Measurements from ENCODE around the gene STAT4. TPM values are rescaled to one million over a fixed set of nuclear protein-coding genes. Genes with fewer than 3 reads are reported as not detected.

The STAT4 gene
- total RNA-seq, 1 experiment from 2014 or later: not detected

DNA sequence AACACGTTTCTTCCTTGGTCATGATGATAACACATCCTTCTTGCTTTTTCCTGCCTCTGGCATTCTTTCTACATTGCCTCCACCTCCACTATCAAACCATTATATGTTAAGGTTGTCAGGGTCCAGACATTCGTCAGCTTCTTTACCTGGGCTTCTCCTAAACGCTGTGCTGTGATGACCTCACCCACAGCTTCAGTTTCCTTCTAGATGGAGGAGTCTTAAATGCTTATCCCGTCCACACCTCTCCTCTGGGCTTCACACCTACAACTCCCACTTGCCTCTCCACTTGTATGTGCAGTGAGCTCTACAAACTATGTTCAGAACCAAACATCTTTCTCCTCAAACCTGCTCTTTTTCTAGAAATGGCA, 136.2 kb downstream of the STAT4 start:
- H3K4me1 ChIP-seq (ENCODE audit: low read length): peaks cover 24% of the 10 kb centered on the region
- peak; percentile 45 for DNase-seq
- no peaks in the 10 kb centered on the region for H3K9me2 ChIP-seq (replicated peaks; ENCODE audit: insufficient read depth, low read length)
- peak overlapping the region; percentile 94 for H3K4me2 ChIP-seq (ENCODE audit: low read depth, low read length, poor library complexity, severe bottlenecking)
- H3K4me3 ChIP-seq (ENCODE audit: low read length): peak overlapping the region; percentile 79
- H3K79me2 ChIP-seq (ENCODE audit: low read length): peaks cover 31% of the 10 kb centered on the region
- no peak overlapping the region for H3K27ac ChIP-seq (ENCODE audit: low read length)
- H4K20me1 ChIP-seq (ENCODE audit: insufficient read depth, low read depth, low read length): no peaks in the 10 kb centered on the region
- H3K9ac ChIP-seq (ENCODE audit: low read length): peak overlapping the region; percentile 76
- no peaks in the 10 kb centered on the region for H3K9me3 ChIP-seq (ENCODE audit: low read length)
- H3K27me3 ChIP-seq (ENCODE audit: low read length): no peaks in the 10 kb centered on the region
- peaks cover 9% of the 10 kb centered on the region; the same call in 1 of the 2 replicates for H3K36me3 ChIP-seq (ENCODE audit: insufficient read depth, low read length)
- peak overlapping the region; percentile 98 for H2AFZ ChIP-seq (ENCODE audit: low read length)

DNA sequence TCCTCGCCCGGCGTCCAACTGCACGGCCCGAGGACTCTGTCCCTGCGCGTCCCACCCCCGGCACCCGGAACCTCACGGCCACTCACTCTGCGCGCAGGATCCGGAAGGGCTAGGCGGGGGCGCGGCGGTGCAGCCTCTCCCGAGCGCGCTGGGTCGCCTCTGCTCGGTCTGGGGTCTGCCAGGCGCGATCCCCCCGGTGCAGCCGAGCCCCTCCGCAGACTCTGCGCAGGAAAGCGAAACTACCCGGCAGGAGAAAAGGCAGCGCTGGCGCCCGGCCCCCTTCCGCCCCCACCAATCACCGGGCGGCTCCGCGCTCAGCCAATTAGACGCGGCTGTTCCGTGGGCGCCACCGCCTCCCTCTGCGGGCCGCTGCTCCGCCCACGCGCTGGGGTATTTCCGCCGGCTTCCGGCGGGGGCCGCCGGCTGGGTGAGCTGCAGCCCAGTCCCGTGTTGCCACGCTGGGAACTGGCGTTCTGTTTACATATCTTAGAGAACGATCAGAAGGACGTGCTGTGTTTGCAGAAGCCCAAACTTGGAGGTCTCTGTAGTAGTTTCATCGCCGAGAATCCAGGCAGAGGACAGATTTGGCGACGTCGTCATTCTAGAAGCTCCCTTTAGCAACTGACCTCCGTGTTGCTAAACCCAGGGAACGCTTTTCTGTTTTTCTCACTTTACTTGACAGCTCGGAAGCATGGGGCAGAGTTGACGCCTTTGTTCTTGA, 136.7 kb downstream of the STAT4 start, which contains the start of gene STAT1:
STAT1 (minus strand) TSS at position 240 of the 721 bp plus-strand sequence. CDS start 4,168 bp downstream, outside the sequence.
- peak within 1 kb of the TSS; percentile 79 for H3K4me3 ChIP-seq (ENCODE audit: low read length)

DNA sequence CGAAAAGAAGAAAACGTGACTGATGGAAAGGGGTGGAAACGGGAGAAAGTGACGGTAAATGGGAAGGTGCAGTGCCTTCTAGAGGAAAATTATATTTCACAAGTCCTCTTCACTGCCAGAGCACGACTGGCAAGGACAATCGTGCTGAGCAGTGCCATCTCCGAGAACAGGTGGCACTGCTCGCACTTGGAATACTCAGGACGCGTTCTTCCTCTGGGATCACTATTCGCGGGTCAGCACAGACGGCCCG, 137.2 kb downstream of the STAT4 start:
- Histone ChIP-seq H3K79me2 (ENCODE audit: low read length) (peaks cover 31% of the 10 kb centered on the region), H2AFZ (ENCODE audit: low read length) (peak overlapping the region; percentile 44; the same call in 1 of the 2 replicates), H3K9me3 (ENCODE audit: low read length) (no peaks in the 10 kb centered on the region), H3K9ac (ENCODE audit: low read length) (peak overlapping the region; percentile 76), H3K4me2 (ENCODE audit: low read depth, low read length, poor library complexity, severe bottlenecking) (peak overlapping the region; percentile 94), H3K9me2 (replicated peaks; ENCODE audit: insufficient read depth, low read length) (no peaks in the 10 kb centered on the region), H3K4me1 (ENCODE audit: low read length) (peaks cover 29% of the 10 kb centered on the region), H4K20me1 (ENCODE audit: insufficient read depth, low read depth, low read length) (no peaks in the 10 kb centered on the region), H3K27ac (ENCODE audit: low read length) (no peak overlapping the region), H3K36me3 (ENCODE audit: insufficient read depth, low read length) (peaks cover 17% of the 10 kb centered on the region; the same call in 1 of the 2 replicates), H3K4me3 (ENCODE audit: low read length) (peak overlapping the region; percentile 79), H3K27me3 (ENCODE audit: low read length) (no peaks in the 10 kb centered on the region)
- no peak for DNase-seq

More for the DNA sequence above, 136.7 kb downstream of the STAT4 start, which contains the start of gene STAT1:
- Histone ChIP-seq H4K20me1 (ENCODE audit: insufficient read depth, low read depth, low read length) (no peaks in the 10 kb centered on the region), H3K4me2 (ENCODE audit: low read depth, low read length, poor library complexity, severe bottlenecking) (peak within 1 kb of the TSS; percentile 94), H3K9me3 (ENCODE audit: low read length) (no peaks in the 10 kb centered on the region), H3K79me2 (ENCODE audit: low read length) (peaks cover 31% of the 10 kb centered on the region), H3K4me1 (ENCODE audit: low read length) (peaks cover 26% of the 10 kb centered on the region), H3K27me3 (ENCODE audit: low read length) (no peaks in the 10 kb centered on the region), H3K36me3 (ENCODE audit: insufficient read depth, low read length) (peaks cover 14% of the 10 kb centered on the region; the same call in 1 of the 2 replicates), H3K27ac (ENCODE audit: low read length) (no peak within 1 kb of the TSS), H3K9ac (ENCODE audit: low read length) (peak within 1 kb of the TSS; percentile 76), H3K9me2 (replicated peaks; ENCODE audit: insufficient read depth, low read length) (no peaks in the 10 kb centered on the region), H2AFZ (ENCODE audit: low read length) (peak within 1 kb of the TSS; percentile 98)
- peak; percentile 96 for DNase-seq

DNA sequence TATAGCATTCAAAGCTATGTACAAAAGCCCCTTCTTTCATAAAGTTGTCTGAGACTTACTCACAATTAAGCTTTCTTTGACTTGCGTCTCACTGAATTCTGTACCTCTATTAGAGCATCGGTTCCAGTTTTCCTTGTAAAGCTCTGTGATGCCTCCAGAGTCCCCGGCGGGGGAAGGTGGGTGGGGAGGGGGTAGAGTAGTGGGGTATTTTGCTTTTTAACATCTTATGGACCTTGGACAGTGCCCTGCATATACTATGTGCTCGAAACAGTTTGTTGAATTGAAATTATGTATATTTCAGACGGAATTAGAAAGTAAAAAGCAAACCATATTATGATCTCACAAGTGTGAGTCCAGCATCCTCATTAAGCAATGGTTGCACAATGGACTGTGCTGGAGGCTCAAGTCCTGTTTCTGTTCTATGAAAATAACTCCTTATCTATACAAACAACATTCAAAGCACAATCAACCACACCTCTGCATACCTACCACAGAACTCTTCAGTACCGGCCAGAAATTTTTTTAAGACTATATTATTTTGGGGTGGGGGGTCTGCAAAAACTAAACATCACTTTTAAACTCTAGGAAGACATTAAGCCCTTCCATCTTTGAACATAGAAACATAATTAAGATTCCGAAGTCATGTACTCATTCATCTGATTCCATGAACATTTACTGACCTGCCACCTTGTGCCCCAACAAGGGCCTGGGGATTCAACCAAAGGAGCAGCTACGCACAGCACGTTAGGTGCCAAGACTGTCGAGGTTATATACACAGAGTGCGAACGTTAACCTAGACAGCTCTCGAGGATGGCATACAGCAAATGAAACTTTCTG, 137.7 kb downstream of the STAT4 start:
- no peak overlapping the region for H3K27ac ChIP-seq (ENCODE audit: low read length)
- H3K4me2 ChIP-seq (ENCODE audit: low read depth, low read length, poor library complexity, severe bottlenecking): peak overlapping the region; percentile 94
- no peaks in the 10 kb centered on the region for H3K9me2 ChIP-seq (replicated peaks; ENCODE audit: insufficient read depth, low read length)
- H4K20me1 ChIP-seq (ENCODE audit: insufficient read depth, low read depth, low read length): no peaks in the 10 kb centered on the region
- H3K9ac ChIP-seq (ENCODE audit: low read length): peak overlapping the region; percentile 76
- DNase-seq: peak; percentile 60
- no peaks in the 10 kb centered on the region for H3K9me3 ChIP-seq (ENCODE audit: low read length)
- peak overlapping the region; percentile 79 for H3K4me3 ChIP-seq (ENCODE audit: low read length)
- peak overlapping the region; percentile 44; the same call in 1 of the 2 replicates for H2AFZ ChIP-seq (ENCODE audit: low read length)
- H3K4me1 ChIP-seq (ENCODE audit: low read length): peaks cover 34% of the 10 kb centered on the region
- H3K79me2 ChIP-seq (ENCODE audit: low read length): peaks cover 31% of the 10 kb centered on the region
- no peaks in the 10 kb centered on the region for H3K27me3 ChIP-seq (ENCODE audit: low read length)
- H3K36me3 ChIP-seq (ENCODE audit: insufficient read depth, low read length): peaks cover 22% of the 10 kb centered on the region

- H3K9me3 ChIP-seq (ENCODE audit: low read length): no peaks in the 10 kb centered on the region
- no peaks in the 10 kb centered on the region for H4K20me1 ChIP-seq (ENCODE audit: insufficient read depth, low read depth, low read length)
- peak overlapping the region; percentile 76 for H3K9ac ChIP-seq (ENCODE audit: low read length)
- H3K9me2 ChIP-seq (replicated peaks; ENCODE audit: insufficient read depth, low read length): no peaks in the 10 kb centered on the region
- H3K36me3 ChIP-seq (ENCODE audit: insufficient read depth, low read length): peaks cover 29% of the 10 kb centered on the region
- peak overlapping the region; percentile 79 for H3K4me3 ChIP-seq (ENCODE audit: low read length)
- DNase-seq: no peak
- H3K4me2 ChIP-seq (ENCODE audit: low read depth, low read length, poor library complexity, severe bottlenecking): peak overlapping the region; percentile 94
- no peak overlapping the region for H2AFZ ChIP-seq (ENCODE audit: low read length)
- H3K27ac ChIP-seq (ENCODE audit: low read length): no peak overlapping the region
- H3K79me2 ChIP-seq (ENCODE audit: low read length): peaks cover 31% of the 10 kb centered on the region
- H3K27me3 ChIP-seq (ENCODE audit: low read length): no peaks in the 10 kb centered on the region
- H3K4me1 ChIP-seq (ENCODE audit: low read length): peaks cover 34% of the 10 kb centered on the region
Observed at GRCh38 chr2:191012346-191012745, 138.4 kb downstream of the STAT4 start.

DNA sequence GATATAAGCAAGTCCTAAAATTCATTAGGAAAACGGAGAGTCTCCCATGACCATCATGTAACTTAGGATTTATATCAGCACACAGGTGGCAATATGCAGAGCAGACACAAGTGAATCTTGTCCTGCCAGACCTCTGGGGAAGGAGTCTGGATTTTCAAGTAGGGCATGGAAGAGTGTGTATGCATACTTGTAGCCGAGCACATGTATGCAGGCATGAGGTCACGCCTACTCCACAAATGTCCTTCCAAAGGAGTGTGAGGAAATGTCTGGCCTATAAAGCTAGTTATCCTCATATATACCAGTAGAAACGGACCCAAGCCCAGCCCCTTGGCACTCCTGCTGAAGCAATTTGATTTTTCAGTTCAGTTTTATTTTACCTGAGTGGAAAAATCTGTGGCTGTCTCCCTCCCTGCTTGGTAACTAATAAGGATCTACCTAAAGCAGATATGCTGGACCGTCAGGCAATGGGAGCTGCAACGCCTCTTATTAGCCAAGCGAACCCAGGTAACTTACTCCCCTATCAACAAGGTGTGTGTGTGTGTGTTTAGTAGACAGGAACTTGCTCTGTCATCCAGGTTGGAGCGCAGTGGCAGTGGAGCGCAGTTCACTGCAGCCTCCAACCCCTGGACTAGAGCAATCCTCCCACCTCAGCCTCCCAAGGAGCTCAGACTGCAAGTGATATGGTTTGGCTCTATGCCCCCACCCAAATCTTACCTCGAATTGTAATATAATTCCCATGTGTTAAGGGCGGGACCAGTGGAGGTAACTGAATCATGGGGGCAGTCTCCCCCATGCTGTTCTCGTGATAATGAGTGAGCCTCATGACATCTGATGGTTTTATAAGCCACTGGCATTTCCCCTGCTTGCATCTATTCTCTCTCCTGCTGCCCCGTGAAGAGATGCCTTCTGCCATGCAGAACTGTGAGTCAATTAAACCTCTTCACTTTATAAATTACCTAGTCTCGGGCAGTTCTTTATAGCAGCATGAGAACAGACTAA, 139.6 kb downstream of the STAT4 start:
- Histone ChIP-seq H3K9me3 (ENCODE audit: low read length) (no peaks in the 10 kb centered on the region), H3K4me1 (ENCODE audit: low read length) (peaks cover 34% of the 10 kb centered on the region), H4K20me1 (ENCODE audit: insufficient read depth, low read depth, low read length) (no peaks in the 10 kb centered on the region), H2AFZ (ENCODE audit: low read length) (no peak overlapping the region), H3K36me3 (ENCODE audit: insufficient read depth, low read length) (peaks cover 39% of the 10 kb centered on the region), H3K9me2 (replicated peaks; ENCODE audit: insufficient read depth, low read length) (no peaks in the 10 kb centered on the region), H3K27ac (ENCODE audit: low read length) (no peak overlapping the region), H3K79me2 (ENCODE audit: low read length) (peaks cover 31% of the 10 kb centered on the region), H3K9ac (ENCODE audit: low read length) (no peak overlapping the region), H3K4me3 (ENCODE audit: low read length) (no peak overlapping the region), H3K4me2 (ENCODE audit: low read depth, low read length, poor library complexity, severe bottlenecking) (no peak overlapping the region), H3K27me3 (ENCODE audit: low read length) (no peaks in the 10 kb centered on the region)
- no peak for DNase-seq

DNA sequence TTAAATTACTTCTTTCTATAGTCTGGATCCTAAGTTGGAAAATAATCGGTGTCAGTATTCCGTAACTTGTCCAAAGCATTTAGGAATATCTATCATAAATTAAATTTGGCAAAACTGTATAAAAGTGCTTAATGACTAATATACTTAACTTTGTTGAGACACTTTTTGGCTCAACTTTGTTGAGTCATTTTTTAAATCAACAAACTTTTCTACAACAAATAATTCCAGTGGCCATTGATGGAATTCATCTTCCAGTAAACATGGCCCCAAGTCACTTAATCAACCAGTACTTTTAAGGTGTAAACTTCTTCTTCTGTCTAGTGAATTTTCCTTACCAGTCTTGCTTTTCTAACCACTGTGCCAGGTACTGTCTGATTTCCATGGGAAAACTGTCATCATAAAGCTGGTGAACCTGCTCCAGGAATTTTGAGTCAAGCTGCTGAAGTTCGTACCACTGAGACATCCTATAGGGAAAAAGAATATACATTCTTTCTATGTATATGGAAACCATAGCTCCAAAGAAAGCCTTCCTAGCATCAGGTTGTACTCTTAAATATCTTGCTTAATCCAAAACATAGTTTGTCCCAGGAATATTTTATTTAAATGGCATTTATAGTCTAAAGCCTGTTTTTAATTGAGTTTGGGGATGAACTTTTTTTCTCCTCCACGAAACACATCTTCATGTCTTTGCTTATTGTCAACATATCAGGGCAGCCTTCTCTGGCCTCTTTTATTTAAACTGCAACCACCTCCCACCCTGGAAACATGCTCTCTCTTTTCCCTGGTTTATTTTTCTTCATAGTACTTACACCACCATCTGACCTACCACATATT, 141.0 kb downstream of the STAT4 start:
- H3K4me1 ChIP-seq (ENCODE audit: low read length): peaks cover 32% of the 10 kb centered on the region
- H3K9me3 ChIP-seq (ENCODE audit: low read length): no peaks in the 10 kb centered on the region
- H3K9ac ChIP-seq (ENCODE audit: low read length): no peak overlapping the region
- DNase-seq: no peak
- no peaks in the 10 kb centered on the region for H3K27me3 ChIP-seq (ENCODE audit: low read length)
- no peak overlapping the region for H3K4me2 ChIP-seq (ENCODE audit: low read depth, low read length, poor library complexity, severe bottlenecking)
- no peaks in the 10 kb centered on the region for H3K9me2 ChIP-seq (replicated peaks; ENCODE audit: insufficient read depth, low read length)
- peaks cover 31% of the 10 kb centered on the region for H3K79me2 ChIP-seq (ENCODE audit: low read length)
- H2AFZ ChIP-seq (ENCODE audit: low read length): no peak overlapping the region
- no peak overlapping the region for H3K4me3 ChIP-seq (ENCODE audit: low read length)
- peaks cover 53% of the 10 kb centered on the region for H3K36me3 ChIP-seq (ENCODE audit: insufficient read depth, low read length)
- no peaks in the 10 kb centered on the region for H4K20me1 ChIP-seq (ENCODE audit: insufficient read depth, low read depth, low read length)
- H3K27ac ChIP-seq (ENCODE audit: low read length): no peak overlapping the region

Data from Karpas-422 (cell line).